ENCODE measurements around the gene DIRAS1. TPM values are rescaled to one million over a fixed set of nuclear protein-coding genes. Genes with fewer than 3 reads are reported as not detected.

Gene DIRAS1
- total and polyA plus RNA-seq, 4 donors = 0.01 to 0.09 (median 0.08) TPM; not detected in 1

DNA sequence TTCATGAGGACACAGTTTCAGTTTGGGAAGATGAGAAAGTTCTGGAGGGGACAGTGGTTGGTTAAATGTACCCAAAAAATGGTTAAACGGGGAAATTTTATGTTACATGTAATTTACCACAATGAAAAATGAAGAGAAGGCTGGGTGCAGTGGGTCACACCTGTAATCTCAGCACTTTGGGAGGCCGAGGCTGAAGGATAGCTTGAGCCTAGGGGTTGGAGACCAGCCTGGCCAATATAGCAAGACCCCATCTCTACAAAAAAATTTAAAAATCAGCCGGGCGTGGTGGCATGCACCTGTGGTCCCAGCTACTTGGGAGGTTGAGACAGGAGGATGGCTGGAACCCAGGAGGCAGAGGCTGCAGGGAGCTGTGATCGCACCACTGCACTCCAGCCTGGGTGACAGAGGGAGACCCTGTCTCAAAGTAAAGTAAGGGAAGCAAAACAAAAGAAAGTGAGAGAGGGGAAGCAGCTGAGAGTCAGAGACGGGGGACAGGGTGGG, 35.9 kb downstream of the DIRAS1 start:
- Histone ChIP-seq H3K9me3 (ENCODE audit: control insufficient read depth in 4 of 4, low read length in 3 of 4) (no peaks in the 10 kb centered on the region), H3K36me3 (ENCODE audit: control insufficient read depth in 4 of 4, insufficient read depth in 3 of 4, low read depth in 1 of 4, low read length in 3 of 4) (no peaks in the 10 kb centered on the region), H3K27ac (ENCODE audit: low read depth in 1 of 2, low read length in 2 of 2) (no peak overlapping the region), H3K4me3 (ENCODE audit: low read depth in 1 of 3, low read length in 3 of 3) (no peak overlapping the region), H3K27me3 (ENCODE audit: control insufficient read depth in 4 of 4, insufficient read depth in 4 of 4, low read length in 3 of 4) (no peaks in the 10 kb centered on the region), H3K4me1 (ENCODE audit: control insufficient read depth in 4 of 4, insufficient read depth in 4 of 4, low read length in 3 of 4) (no peaks in the 10 kb centered on the region), H3K9ac (ENCODE audit: low read depth in 1 of 2, low read length in 2 of 2) (no peak overlapping the region)
- TF ChIP-seq, protein P1, sequence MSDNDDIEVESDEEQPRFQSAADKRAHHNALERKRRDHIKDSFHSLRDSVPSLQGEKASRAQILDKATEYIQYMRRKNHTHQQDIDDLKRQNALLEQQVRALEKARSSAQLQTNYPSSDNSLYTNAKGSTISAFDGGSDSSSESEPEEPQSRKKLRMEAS (IDR thresholded peaks at IDR 0.05) = no peak
- no peak for TF ChIP-seq TAF1 (conservative IDR thresholded peaks at IDR 0.05)
- TF ChIP-seq, protein P2, sequence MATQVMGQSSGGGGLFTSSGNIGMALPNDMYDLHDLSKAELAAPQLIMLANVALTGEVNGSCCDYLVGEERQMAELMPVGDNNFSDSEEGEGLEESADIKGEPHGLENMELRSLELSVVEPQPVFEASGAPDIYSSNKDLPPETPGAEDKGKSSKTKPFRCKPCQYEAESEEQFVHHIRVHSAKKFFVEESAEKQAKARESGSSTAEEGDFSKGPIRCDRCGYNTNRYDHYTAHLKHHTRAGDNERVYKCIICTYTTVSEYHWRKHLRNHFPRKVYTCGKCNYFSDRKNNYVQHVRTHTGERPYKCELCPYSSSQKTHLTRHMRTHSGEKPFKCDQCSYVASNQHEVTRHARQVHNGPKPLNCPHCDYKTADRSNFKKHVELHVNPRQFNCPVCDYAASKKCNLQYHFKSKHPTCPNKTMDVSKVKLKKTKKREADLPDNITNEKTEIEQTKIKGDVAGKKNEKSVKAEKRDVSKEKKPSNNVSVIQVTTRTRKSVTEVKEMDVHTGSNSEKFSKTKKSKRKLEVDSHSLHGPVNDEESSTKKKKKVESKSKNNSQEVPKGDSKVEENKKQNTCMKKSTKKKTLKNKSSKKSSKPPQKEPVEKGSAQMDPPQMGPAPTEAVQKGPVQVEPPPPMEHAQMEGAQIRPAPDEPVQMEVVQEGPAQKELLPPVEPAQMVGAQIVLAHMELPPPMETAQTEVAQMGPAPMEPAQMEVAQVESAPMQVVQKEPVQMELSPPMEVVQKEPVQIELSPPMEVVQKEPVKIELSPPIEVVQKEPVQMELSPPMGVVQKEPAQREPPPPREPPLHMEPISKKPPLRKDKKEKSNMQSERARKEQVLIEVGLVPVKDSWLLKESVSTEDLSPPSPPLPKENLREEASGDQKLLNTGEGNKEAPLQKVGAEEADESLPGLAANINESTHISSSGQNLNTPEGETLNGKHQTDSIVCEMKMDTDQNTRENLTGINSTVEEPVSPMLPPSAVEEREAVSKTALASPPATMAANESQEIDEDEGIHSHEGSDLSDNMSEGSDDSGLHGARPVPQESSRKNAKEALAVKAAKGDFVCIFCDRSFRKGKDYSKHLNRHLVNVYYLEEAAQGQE (IDR thresholded peaks at IDR 0.05) = no peak
- TF ChIP-seq, protein P3, sequence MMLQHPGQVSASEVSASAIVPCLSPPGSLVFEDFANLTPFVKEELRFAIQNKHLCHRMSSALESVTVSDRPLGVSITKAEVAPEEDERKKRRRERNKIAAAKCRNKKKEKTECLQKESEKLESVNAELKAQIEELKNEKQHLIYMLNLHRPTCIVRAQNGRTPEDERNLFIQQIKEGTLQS (IDR thresholded peaks at IDR 0.05) = no peak
- no peak for TF ChIP-seq EGR1 (IDR thresholded peaks at IDR 0.05; ENCODE audit: low read depth in 2 of 2)
- TF ChIP-seq, protein P4, sequence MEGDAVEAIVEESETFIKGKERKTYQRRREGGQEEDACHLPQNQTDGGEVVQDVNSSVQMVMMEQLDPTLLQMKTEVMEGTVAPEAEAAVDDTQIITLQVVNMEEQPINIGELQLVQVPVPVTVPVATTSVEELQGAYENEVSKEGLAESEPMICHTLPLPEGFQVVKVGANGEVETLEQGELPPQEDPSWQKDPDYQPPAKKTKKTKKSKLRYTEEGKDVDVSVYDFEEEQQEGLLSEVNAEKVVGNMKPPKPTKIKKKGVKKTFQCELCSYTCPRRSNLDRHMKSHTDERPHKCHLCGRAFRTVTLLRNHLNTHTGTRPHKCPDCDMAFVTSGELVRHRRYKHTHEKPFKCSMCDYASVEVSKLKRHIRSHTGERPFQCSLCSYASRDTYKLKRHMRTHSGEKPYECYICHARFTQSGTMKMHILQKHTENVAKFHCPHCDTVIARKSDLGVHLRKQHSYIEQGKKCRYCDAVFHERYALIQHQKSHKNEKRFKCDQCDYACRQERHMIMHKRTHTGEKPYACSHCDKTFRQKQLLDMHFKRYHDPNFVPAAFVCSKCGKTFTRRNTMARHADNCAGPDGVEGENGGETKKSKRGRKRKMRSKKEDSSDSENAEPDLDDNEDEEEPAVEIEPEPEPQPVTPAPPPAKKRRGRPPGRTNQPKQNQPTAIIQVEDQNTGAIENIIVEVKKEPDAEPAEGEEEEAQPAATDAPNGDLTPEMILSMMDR (IDR thresholded peaks at IDR 0.05; ENCODE audit: low read depth, low read length, missing input control) = no peak
- TF ChIP-seq FOXA2 (IDR thresholded peaks at IDR 0.05) = no peak
- TF ChIP-seq, protein P5, sequence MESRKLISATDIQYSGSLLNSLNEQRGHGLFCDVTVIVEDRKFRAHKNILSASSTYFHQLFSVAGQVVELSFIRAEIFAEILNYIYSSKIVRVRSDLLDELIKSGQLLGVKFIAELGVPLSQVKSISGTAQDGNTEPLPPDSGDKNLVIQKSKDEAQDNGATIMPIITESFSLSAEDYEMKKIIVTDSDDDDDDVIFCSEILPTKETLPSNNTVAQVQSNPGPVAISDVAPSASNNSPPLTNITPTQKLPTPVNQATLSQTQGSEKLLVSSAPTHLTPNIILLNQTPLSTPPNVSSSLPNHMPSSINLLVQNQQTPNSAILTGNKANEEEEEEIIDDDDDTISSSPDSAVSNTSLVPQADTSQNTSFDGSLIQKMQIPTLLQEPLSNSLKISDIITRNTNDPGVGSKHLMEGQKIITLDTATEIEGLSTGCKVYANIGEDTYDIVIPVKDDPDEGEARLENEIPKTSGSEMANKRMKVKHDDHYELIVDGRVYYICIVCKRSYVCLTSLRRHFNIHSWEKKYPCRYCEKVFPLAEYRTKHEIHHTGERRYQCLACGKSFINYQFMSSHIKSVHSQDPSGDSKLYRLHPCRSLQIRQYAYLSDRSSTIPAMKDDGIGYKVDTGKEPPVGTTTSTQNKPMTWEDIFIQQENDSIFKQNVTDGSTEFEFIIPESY (IDR thresholded peaks at IDR 0.05) = no peak
- TF ChIP-seq HNF4G (IDR thresholded peaks at IDR 0.05) = no peak
- no peak for TF ChIP-seq YY1 (IDR thresholded peaks at IDR 0.05)
- no peak for TF ChIP-seq FOXA1 (IDR thresholded peaks at IDR 0.05)
- TF ChIP-seq GABPA (IDR thresholded peaks at IDR 0.05 in 1 of 2, conservative IDR thresholded peaks at IDR 0.05 in 1 of 2) = no peak
- TF ChIP-seq SP1 (IDR thresholded peaks at IDR 0.05) = no peak
- no peak for TF ChIP-seq HNF4A (conservative IDR thresholded peaks at IDR 0.05)
- no peak for TF ChIP-seq JUND (IDR thresholded peaks at IDR 0.05)
- 95% methylated on average over 6 of the region's 6 CpGs for WGBS
- no peak for DNase-seq (ENCODE audit: low spot score)

DNA sequence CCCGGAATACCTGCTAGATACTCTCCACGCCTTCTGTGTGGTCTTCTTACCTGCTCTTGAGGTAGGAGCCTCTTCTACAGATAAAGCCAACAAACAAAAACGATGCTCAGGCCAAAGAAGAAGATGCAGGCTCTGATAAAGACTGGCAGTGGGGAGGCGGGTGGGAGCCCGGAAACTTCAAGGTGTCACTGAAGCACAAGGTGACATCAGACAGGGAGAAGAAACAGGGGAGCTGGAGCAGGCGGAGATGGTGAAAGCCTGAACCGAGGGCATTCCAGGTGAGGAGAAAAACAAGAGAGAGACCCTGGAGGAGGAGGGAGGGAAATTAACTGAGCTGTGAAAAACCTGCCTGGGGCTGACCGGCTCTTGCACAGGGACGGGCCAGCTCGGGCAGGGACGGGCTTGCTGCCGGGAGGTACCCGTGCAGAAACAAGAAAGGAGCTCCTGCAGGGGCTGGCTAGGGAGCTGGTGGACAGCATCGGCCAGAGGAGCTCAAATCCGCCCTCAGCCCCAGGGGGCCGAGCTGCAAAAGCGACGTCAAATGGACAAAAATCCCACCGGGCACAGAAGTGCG, 37.7 kb downstream of the DIRAS1 start:
- H3K4me1 ChIP-seq (ENCODE audit: control insufficient read depth in 4 of 4, insufficient read depth in 4 of 4, low read length in 3 of 4) = no peaks in the 10 kb centered on the region
- DNase-seq (ENCODE audit: low spot score) = no peak
- TF ChIP-seq RAD21 (IDR thresholded peaks at IDR 0.05) = no peak
- no peak for TF ChIP-seq TAF1 (conservative IDR thresholded peaks at IDR 0.05)
- no peak for TF ChIP-seq GABPA (IDR thresholded peaks at IDR 0.05 in 1 of 2, conservative IDR thresholded peaks at IDR 0.05 in 1 of 2)
- TF ChIP-seq HNF4G (IDR thresholded peaks at IDR 0.05) = no peak
- TF ChIP-seq, protein P2 (IDR thresholded peaks at IDR 0.05) = no peak
- TF ChIP-seq HNF4A (conservative IDR thresholded peaks at IDR 0.05) = no peak
- TF ChIP-seq, protein P4 (IDR thresholded peaks at IDR 0.05; ENCODE audit: low read depth, low read length, missing input control) = no peak
- no peak for TF ChIP-seq FOXA2 (IDR thresholded peaks at IDR 0.05)
- no peak for TF ChIP-seq NR2F2 (IDR thresholded peaks at IDR 0.05)
- no peak for TF ChIP-seq SP1 (IDR thresholded peaks at IDR 0.05)

More for the DNA sequence above, 37.7 kb downstream of the DIRAS1 start:
- Histone ChIP-seq H3K27ac (ENCODE audit: low read depth in 1 of 2, low read length in 2 of 2) (no peak overlapping the region), H3K4me3 (ENCODE audit: low read depth in 1 of 3, low read length in 3 of 3) (no peak overlapping the region), H3K9ac (ENCODE audit: low read depth in 1 of 2, low read length in 2 of 2) (no peak overlapping the region), H3K27me3 (ENCODE audit: control insufficient read depth in 4 of 4, insufficient read depth in 4 of 4, low read length in 3 of 4) (no peaks in the 10 kb centered on the region), H3K36me3 (ENCODE audit: control insufficient read depth in 4 of 4, insufficient read depth in 3 of 4, low read depth in 1 of 4, low read length in 3 of 4) (no peaks in the 10 kb centered on the region), H3K9me3 (ENCODE audit: control insufficient read depth in 4 of 4, low read length in 3 of 4) (no peaks in the 10 kb centered on the region)
- 88% methylated on average over 20 of the region's 20 CpGs for WGBS

All from liver (tissue), 9 donors.